Type B pancreatic cell (in vitro differentiated cells): Measurements from ENCODE around the gene VOPP1. TPM values are rescaled to one million over a fixed set of nuclear protein-coding genes. Genes with fewer than 3 reads are reported as not detected.
A peak's percentile ranks its signal among the peaks of the same experiment; 100 is the strongest.

Experiments
- DNase-seq: peaks from one replicate; pipeline ENCODE4 v3.0.0; 2021; ENCODE audit warnings: mixed read lengths; ENCODE audit not compliant: unreplicated experiment; ENCODE audit errors: extremely low spot score
- H3K27ac Mint-ChIP-seq: 2 replicates; pipeline ENCODE4 v1.8.0; 2021; ENCODE audit warnings: mild to moderate bottlenecking, mixed read lengths
- H3K27me3 Mint-ChIP-seq: 2 replicates; pipeline ENCODE4 v1.8.0; 2021; ENCODE audit warnings: mixed read lengths
- H3K36me3 Mint-ChIP-seq: 2 replicates; pipeline ENCODE4 v1.8.0; 2021; ENCODE audit warnings: mixed read lengths
- H3K4me1 Mint-ChIP-seq: one replicate; pipeline ENCODE4 v1.8.0; 2021; ENCODE audit warnings: mixed read lengths; ENCODE audit not compliant: unreplicated experiment
- H3K4me3 Mint-ChIP-seq: 2 replicates; pipeline ENCODE4 v1.8.0; 2021; ENCODE audit warnings: mild to moderate bottlenecking, mixed read lengths
- H3K9me3 Mint-ChIP-seq: 2 replicates; pipeline ENCODE4 v1.8.0; 2021; ENCODE audit warnings: mixed read lengths
- CTCF ChIP-seq: fragments of 200-600 bp; sonication (generic); conservative IDR thresholded peaks from 2 replicates; pipeline ENCODE4 v1.5.0; 2021; ENCODE audit warnings: antibody characterized with exemption, mild to moderate bottlenecking
- total RNA-seq: library from RNA; stranded (reverse); gene quantifications from 2 replicates; pipeline ENCODE4 v1.2.1, GENCODE V29; 2021; ENCODE audit warnings: low replicate concordance

VOPP1 gene
- total RNA-seq, 1 donor from 2014 or later: 38.9 TPM

- Mint-ChIP-seq H3K9me3 (no peaks in the 10 kb centered on the region), H3K4me1 (peaks cover 48% of the 10 kb centered on the region), H3K4me3 (peak overlapping the region; percentile 74), H3K27me3 (no peaks in the 10 kb centered on the region), H3K27ac (peak overlapping the region; percentile 67), H3K36me3 (peaks cover 9% of the 10 kb centered on the region)
- no peak for TF ChIP-seq CTCF
- DNase-seq: no peak
Observed at GRCh38 chr7:55569797-55570196, 2.5 kb downstream of the VOPP1 start.

- Mint-ChIP-seq H3K27ac (peak overlapping the region; percentile 67), H3K9me3 (no peaks in the 10 kb centered on the region), H3K4me1 (peaks cover 46% of the 10 kb centered on the region), H3K36me3 (peaks cover 9% of the 10 kb centered on the region), H3K4me3 (peak overlapping the region; percentile 74), H3K27me3 (no peaks in the 10 kb centered on the region)
- no peak for TF ChIP-seq CTCF
- no peak for DNase-seq
Observed at GRCh38 chr7:55569269-55569663, 3.0 kb downstream of the VOPP1 start.

GRCh38 chr7:55568613-55569268 lies 3.6 kb downstream of the VOPP1 start:
- H3K27ac Mint-ChIP-seq: no peak overlapping the region

GRCh38 chr7:55567571-55567970 lies 4.7 kb downstream of the VOPP1 start:
- DNase-seq: no peak
- Mint-ChIP-seq H3K4me1 (peaks cover 35% of the 10 kb centered on the region), H3K9me3 (no peaks in the 10 kb centered on the region), H3K36me3 (peaks cover 9% of the 10 kb centered on the region), H3K27me3 (no peaks in the 10 kb centered on the region), H3K4me3 (no peak overlapping the region), H3K27ac (no peak overlapping the region)
- TF ChIP-seq CTCF: no peak

More at GRCh38 chr7:55568613-55569268, 3.6 kb downstream of the VOPP1 start:
- H3K4me1 Mint-ChIP-seq: peaks cover 43% of the 10 kb centered on the region
- H3K4me3 Mint-ChIP-seq: no peak overlapping the region
- peaks cover 9% of the 10 kb centered on the region for H3K36me3 Mint-ChIP-seq
- TF ChIP-seq CTCF: no peak
- H3K9me3 Mint-ChIP-seq: no peaks in the 10 kb centered on the region
- DNase-seq: no peak
- H3K27me3 Mint-ChIP-seq: no peaks in the 10 kb centered on the region

GRCh38 chr7:55565681-55566080 lies 6.6 kb downstream of the VOPP1 start:
- H3K27me3 Mint-ChIP-seq: no peaks in the 10 kb centered on the region
- no peak overlapping the region for H3K4me3 Mint-ChIP-seq
- peaks cover 9% of the 10 kb centered on the region for H3K36me3 Mint-ChIP-seq
- H3K9me3 Mint-ChIP-seq: no peaks in the 10 kb centered on the region
- no peak for TF ChIP-seq CTCF
- peaks cover 40% of the 10 kb centered on the region for H3K4me1 Mint-ChIP-seq
- no peak for DNase-seq
- H3K27ac Mint-ChIP-seq: no peak overlapping the region
